HG03060 (cell line): Measurements from ENCODE around the gene MED19.
"Not testable (repeated sequence)": the region's sequence is repeated elsewhere in the genome, so short reads cannot be mapped to it uniquely, and the experiment has no call there.

ENCODE experiments used
- ATAC-seq: cut with Tn5 transposase; IDR thresholded peaks from one replicate; pipeline ENCODE4 v1.9.1; 2021; ENCODE audit warnings: low read depth, moderate number of reproducible peaks; ENCODE audit not compliant: unreplicated experiment

Gene MED19

GRCh38 chr11:57709802-57710367, 2.1 kb downstream of the MED19 start:
- ATAC-seq = no peak

GRCh38 chr11:57705432-57705831, 6.6 kb downstream of the MED19 start:
- not testable (repeated sequence) for ATAC-seq

- no peak for ATAC-seq
Observed at GRCh38 chr11:57704932-57705331, 7.1 kb downstream of the MED19 start.

- no peak for ATAC-seq
Observed at GRCh38 chr11:57703341-57703740, 8.7 kb downstream of the MED19 start.

GRCh38 chr11:57700425-57700824, 11.6 kb downstream of the MED19 start:
- ATAC-seq = no peak

GRCh38 chr11:57699813-57700212, 12.2 kb downstream of the MED19 start:
- ATAC-seq = no peak

- no peak for ATAC-seq
Observed at GRCh38 chr11:57698843-57699365, 13.1 kb downstream of the MED19 start.

- ATAC-seq = not testable (repeated sequence)
Observed at GRCh38 chr11:57690474-57690873, 21.5 kb downstream of the MED19 start.

- no peak for ATAC-seq
Observed at GRCh38 chr11:57681168-57681567, 30.8 kb downstream of the MED19 start.

GRCh38 chr11:57680552-57680874, 31.5 kb downstream of the MED19 start:
- ATAC-seq = no peak

- no peak for ATAC-seq
Observed at GRCh38 chr11:57679396-57679795, 32.6 kb downstream of the MED19 start.

- no peak for ATAC-seq
Observed at GRCh38 chr11:57675176-57675941, 36.7 kb downstream of the MED19 start.

GRCh38 chr11:57674251-57674650, 37.8 kb downstream of the MED19 start:
- no peak for ATAC-seq

- no peak for ATAC-seq
Observed at GRCh38 chr11:57668434-57668782, 43.6 kb downstream of the MED19 start.

- ATAC-seq = peak; percentile 75
Observed at GRCh38 chr11:57667736-57668433, 44.1 kb downstream of the MED19 start, which contains the start of gene ZDHHC5. ZDHHC5 (plus strand) TSS chr11:57668114; CDS start chr11:57673091, 4,977 bp downstream.

- peak; percentile 60 for ATAC-seq
Observed at GRCh38 chr11:57667117-57667735, 44.8 kb downstream of the MED19 start.

- ATAC-seq = no peak
Observed at GRCh38 chr11:57663975-57664374, 48.0 kb downstream of the MED19 start.

- ATAC-seq = no peak
Observed at GRCh38 chr11:57662893-57663292, 49.1 kb downstream of the MED19 start.

GRCh38 chr11:57659669-57660068, 52.3 kb downstream of the MED19 start:
- ATAC-seq = no peak

GRCh38 chr11:57658023-57658361, 54.0 kb downstream of the MED19 start:
- ATAC-seq = no peak
